BLaER1 treated with 17β-estradiol and CSF1 and Interleukin-3, amounts not matched to agents 10 nM and 100 nM (cell line): ENCODE data around the gene RBM48.
A peak's percentile ranks its signal among the peaks of the same experiment; 100 is the strongest.
"Not testable (repeated sequence)": the region's sequence is repeated elsewhere in the genome, so short reads cannot be mapped to it uniquely, and the experiment has no call there.

Experiments used
- H3K27ac ChIP-seq, 11 experiments: shearing (Covaris generic); formaldehyde crosslinking; 2 replicates each; pipeline ENCODE4 v1.8.1; 2022
- H3K27me3 ChIP-seq, 11 experiments: shearing (Covaris generic); formaldehyde crosslinking; 2 replicates each; pipeline ENCODE4 v1.8.1; 2022
- H3K36me3 ChIP-seq, 11 experiments: shearing (Covaris generic); formaldehyde crosslinking; 2 replicates each; pipeline ENCODE4 v1.8.1; 2022
- H3K4me1 ChIP-seq, 10 experiments: shearing (Covaris generic); formaldehyde crosslinking; 2 replicates each; pipeline ENCODE4 v1.8.1; 2022
- H3K4me2 ChIP-seq, 11 experiments: shearing (Covaris generic); formaldehyde crosslinking; 2 replicates each; pipeline ENCODE4 v1.8.1; 2022
- H3K4me3 ChIP-seq, 10 experiments: shearing (Covaris generic); formaldehyde crosslinking; 2 replicates each; pipeline ENCODE4 v1.8.1; 2022
- H3K9ac ChIP-seq, 11 experiments: shearing (Covaris generic); formaldehyde crosslinking; 2 replicates each; pipeline ENCODE4 v1.8.1; 2022
- H3K9me3 ChIP-seq, 11 experiments: shearing (Covaris generic); formaldehyde crosslinking; replicated peaks in 1 of 11; 2 replicates each; pipeline ENCODE4 v1.8.1; 2022
- H4K20me1 ChIP-seq, 11 experiments: shearing (Covaris generic); formaldehyde crosslinking; 2 replicates each; pipeline ENCODE4 v1.8.1; 2022
- Cebpa-rat ChIP-seq, 11 experiments: shearing (Covaris generic); IDR thresholded peaks; 2 replicates each; pipeline ENCODE4 v1.8.1; 2022

The RBM48 gene

DNA sequence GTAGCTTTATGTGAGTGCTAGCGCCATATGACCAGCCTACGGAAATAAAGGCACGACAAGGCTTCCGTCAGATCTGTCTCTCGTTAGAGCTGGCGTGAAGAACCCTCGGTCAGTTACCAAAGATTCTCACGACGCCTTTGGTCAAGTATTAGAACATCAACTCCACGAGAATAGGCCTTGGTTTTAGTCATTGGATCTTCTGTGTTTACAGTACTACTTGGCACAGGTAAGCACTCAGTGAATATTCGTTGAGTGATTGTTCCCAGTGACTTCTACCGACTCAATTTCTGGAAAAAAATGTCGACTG is 316 bp downstream of the RBM48 start:
- Histone ChIP-seq H3K27me3 (no peaks in the 10 kb centered on the region), H3K9me3 (no peaks in the 10 kb centered on the region), H3K27ac (peak overlapping the region; percentile 81 to 93 (median 90)), H4K20me1 (0 out of 22 replicates have a peak, but pooled peaks cover 0 to 5% (median 0%) of the 10 kb centered on the region in 11 experiments), H3K9ac (peak overlapping the region; percentile 82 to 93 (median 88)), H3K4me1 (peaks cover 16 to 29% (median 20%) of the 10 kb centered on the region in 10 experiments), H3K36me3 (peaks cover 35 to 45% (median 43%) of the 10 kb centered on the region in 11 experiments), H3K4me3 (peak overlapping the region; percentile 87 to 99 (median 96)), H3K4me2 (peak overlapping the region; percentile 73 to 94 (median 83))
- TF ChIP-seq Cebpa-rat (IDR thresholded peaks at IDR 0.05): no peak

DNA sequence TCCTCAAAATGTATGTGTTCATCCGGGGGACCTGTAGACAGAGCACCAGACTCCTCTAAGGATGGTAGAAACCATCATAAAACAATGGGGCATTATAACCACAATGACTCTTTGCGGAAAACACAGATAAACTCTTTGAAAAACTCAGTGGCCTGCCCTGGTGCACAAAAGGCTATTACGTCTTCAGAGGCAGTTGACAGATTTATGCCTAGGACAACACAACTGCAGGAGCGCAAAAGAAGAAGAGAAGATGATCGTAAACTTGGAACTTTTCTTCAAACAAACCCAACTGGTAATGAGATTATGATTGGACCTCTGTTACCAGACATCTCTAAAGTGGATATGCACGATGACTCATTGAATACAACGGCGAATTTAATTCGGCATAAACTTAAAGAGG is 6.0 kb downstream of the RBM48 start:
- H3K4me1 ChIP-seq: peaks cover 3 to 21% (median 11%) of the 10 kb centered on the region in 10 experiments; a peak in 19 of 20 replicates
- H3K9me3 ChIP-seq: no peaks in the 10 kb centered on the region
- H3K27me3 ChIP-seq: no peaks in the 10 kb centered on the region
- no peak overlapping the region for H3K27ac ChIP-seq
- H3K9ac ChIP-seq: peak overlapping the region in 1 of 11 experiments; percentile 39; a peak in 1 of 22 replicates
- peaks cover 88 to 100% (median 99%) of the 10 kb centered on the region in 11 experiments for H3K36me3 ChIP-seq
- peaks cover 0 to 25% (median 5%) of the 10 kb centered on the region in 11 experiments; a peak in 10 of 22 replicates for H4K20me1 ChIP-seq
- no peak overlapping the region for H3K4me2 ChIP-seq
- H3K4me3 ChIP-seq: no peak overlapping the region
- no peak for TF ChIP-seq Cebpa-rat (IDR thresholded peaks at IDR 0.05)

DNA sequence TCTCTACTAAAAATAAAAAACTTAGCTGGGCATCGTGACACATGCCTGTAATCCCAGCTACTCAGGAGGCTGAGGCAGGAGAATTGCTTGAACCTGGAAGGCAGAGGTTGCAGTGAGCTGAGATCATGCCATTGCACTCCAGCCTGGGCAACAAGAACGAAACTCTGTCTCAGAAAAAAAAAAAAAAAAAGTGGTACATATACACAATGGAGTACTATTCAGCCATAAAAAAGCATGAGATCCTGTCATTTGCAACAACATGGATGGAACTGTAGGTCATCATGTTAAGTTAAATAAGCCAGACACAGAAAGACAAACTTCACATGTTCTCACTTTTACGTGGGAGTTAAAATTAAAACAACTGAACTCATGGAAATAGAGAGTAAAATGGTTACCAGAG is 14.9 kb downstream of the RBM48 start:
- not testable (repeated sequence) for H3K4me2 ChIP-seq, H3K27ac ChIP-seq, H3K9ac ChIP-seq, H3K4me1 ChIP-seq, H4K20me1 ChIP-seq, H3K27me3 ChIP-seq, H3K4me3 ChIP-seq
- H3K36me3 ChIP-seq: peaks cover 6 to 17% (median 12%) of the 10 kb centered on the region in 11 experiments
- H3K9me3 ChIP-seq: peaks cover 6 to 38% (median 23%) of the 10 kb centered on the region in 11 experiments; a peak in 18 of 22 replicates

DNA sequence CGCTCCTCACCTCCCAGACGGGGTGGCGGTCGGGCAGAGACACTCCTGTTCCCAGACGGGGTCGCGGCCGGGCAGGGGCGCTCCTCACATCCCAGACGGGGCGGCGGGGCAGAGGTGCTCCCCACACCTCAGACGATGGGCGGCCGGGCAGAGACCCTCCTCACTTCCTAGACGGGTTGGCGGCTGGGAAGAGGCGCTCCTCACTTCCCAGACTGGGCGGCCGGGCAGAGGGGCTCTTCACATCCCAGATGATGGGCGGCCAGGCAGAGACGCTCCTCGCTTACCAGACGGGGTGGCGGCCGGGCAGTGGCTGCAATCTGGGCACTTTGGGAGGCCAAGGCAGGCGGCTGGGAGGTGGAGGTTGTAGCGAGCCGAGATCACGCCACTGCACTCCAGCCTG is 16.5 kb downstream of the RBM48 start:
- not testable (repeated sequence) for H3K4me2 ChIP-seq, H3K27ac ChIP-seq

DNA sequence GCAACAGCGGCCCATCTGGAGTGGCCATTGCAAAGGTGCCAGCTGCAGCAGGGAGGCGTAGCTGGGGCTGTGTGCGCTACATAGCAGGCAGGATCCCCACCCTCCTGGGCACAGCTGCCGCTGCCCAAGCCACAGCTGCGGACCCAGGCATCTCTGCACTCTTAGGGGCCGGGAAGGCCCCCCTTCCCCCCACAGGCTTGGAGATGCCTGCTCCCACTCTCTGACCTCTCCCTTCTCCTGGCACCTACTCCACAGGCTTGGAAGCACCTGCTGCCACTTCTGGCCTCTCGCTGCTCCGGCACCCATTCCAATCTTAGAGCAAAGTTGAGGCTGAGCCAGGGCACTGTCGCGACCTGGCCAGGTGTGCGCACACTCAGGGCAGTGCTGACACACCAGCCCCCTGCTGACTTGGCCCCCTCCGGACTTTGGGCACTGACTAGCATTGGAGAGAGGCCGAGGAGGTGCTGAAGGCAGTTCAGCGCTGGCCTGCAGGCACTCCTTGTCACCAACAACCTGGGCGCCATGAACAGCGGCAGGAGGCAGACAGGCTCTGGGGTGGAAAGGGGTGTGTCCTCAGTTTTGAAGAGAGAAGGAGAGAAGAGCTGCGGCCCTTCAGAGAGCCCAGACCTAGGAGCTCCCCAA is 18.4 kb downstream of the RBM48 start:
- H3K4me3 ChIP-seq: no peak overlapping the region
- TF ChIP-seq Cebpa-rat (IDR thresholded peaks at IDR 0.05): no peak
- no peak overlapping the region for H3K4me2 ChIP-seq
- no peak overlapping the region for H3K27ac ChIP-seq
- no peak overlapping the region for H3K9ac ChIP-seq
- no peaks in the 10 kb centered on the region for H3K36me3 ChIP-seq
- no peaks in the 10 kb centered on the region for H4K20me1 ChIP-seq
- no peaks in the 10 kb centered on the region for H3K4me1 ChIP-seq
- H3K27me3 ChIP-seq: no peaks in the 10 kb centered on the region
- H3K9me3 ChIP-seq: peaks cover 6 to 33% (median 23%) of the 10 kb centered on the region in 11 experiments; a peak in 17 of 22 replicates

More for the DNA sequence above, 16.5 kb downstream of the RBM48 start:
- H3K36me3 ChIP-seq, H3K9ac ChIP-seq, H3K27me3 ChIP-seq, H3K4me1 ChIP-seq, H4K20me1 ChIP-seq, H3K4me3 ChIP-seq: not testable (repeated sequence)
- H3K9me3 ChIP-seq: peaks cover 6 to 38% (median 23%) of the 10 kb centered on the region in 11 experiments; a peak in 18 of 22 replicates

DNA sequence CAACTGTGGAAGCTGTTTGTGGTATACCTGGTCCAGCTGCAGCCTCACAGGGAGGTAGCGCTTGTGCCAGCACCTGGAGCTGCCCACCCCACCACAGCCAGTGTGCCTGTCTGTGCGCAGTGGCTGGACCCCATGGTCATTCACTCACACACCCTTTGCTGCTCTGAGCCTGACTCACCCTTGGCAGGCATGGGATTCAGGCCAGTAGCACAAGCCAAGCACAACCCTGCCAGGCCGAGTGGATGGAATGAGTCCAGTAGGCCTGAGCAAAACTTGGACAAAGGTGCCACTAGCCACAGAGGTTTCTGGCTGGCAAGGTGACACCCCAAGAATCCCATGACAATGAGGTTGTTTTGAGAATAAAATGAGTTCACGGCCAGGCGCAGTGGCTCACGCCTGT is 19.0 kb downstream of the RBM48 start:
- Histone ChIP-seq H4K20me1 (no peaks in the 10 kb centered on the region), H3K4me2 (no peak overlapping the region), H3K9me3 (peaks cover 6 to 31% (median 21%) of the 10 kb centered on the region in 11 experiments; a peak in 17 of 22 replicates), H3K4me1 (no peaks in the 10 kb centered on the region), H3K9ac (no peak overlapping the region), H3K4me3 (no peak overlapping the region), H3K27ac (no peak overlapping the region), H3K36me3 (no peaks in the 10 kb centered on the region), H3K27me3 (no peaks in the 10 kb centered on the region)
- no peak for TF ChIP-seq Cebpa-rat (IDR thresholded peaks at IDR 0.05)

DNA sequence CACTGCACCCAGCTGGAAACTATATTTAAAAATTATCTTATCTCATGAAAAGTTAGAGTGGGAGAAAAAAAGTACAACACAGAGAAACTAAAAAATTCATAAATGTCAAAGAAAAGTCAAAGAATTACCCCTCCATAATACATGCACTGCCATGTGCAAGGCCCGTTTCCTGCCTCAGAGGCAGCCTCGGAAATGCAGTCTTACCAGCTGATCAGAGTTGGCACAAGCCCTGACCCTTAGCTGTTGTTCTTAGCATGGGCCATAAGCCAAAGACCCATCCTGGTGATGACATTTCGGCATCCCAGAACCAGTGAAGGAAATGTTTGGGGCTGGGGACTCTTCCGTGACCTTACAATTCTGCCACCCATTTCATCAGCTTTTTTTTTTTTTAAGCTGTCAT is 21.6 kb downstream of the RBM48 start:
- no peak for TF ChIP-seq Cebpa-rat (IDR thresholded peaks at IDR 0.05)
- no peak overlapping the region for H3K9ac ChIP-seq
- no peak overlapping the region for H3K27ac ChIP-seq
- no peaks in the 10 kb centered on the region for H3K4me1 ChIP-seq
- H3K27me3 ChIP-seq: no peaks in the 10 kb centered on the region
- H3K4me3 ChIP-seq: no peak overlapping the region
- no peaks in the 10 kb centered on the region for H4K20me1 ChIP-seq
- peaks cover under 1 to 13% (median 6%) of the 10 kb centered on the region in 11 experiments; a peak in 15 of 22 replicates for H3K9me3 ChIP-seq
- no peaks in the 10 kb centered on the region for H3K36me3 ChIP-seq
- no peak overlapping the region for H3K4me2 ChIP-seq

DNA sequence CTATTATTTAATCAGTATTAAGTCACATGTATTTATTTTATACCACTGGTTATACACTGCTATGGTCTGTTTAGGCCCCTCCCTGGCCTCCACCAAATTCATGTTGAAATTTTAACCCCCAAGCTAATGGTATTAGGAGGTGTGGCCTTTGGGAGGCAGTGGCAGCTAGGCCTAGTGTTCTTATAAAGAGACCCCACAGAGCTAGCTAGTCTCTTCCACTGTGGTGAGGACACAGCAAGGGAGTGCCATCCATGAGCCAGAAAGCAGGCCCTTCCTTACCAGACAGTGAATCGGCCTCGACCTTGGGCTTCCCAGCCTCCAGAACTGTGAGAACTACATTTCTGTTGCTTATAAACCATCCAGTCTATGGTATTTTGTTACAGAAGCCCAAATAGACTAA is 28.7 kb downstream of the RBM48 start:
- Histone ChIP-seq H3K4me1 (no peaks in the 10 kb centered on the region), H3K27ac (no peak overlapping the region), H3K27me3 (no peaks in the 10 kb centered on the region), H3K4me2 (no peak overlapping the region), H3K4me3 (no peak overlapping the region), H3K9ac (no peak overlapping the region), H3K36me3 (peaks cover 36 to 47% (median 40%) of the 10 kb centered on the region in 11 experiments), H4K20me1 (no peaks in the 10 kb centered on the region; a peak in 1 of 22 replicates), H3K9me3 (no peaks in the 10 kb centered on the region)
- no peak for TF ChIP-seq Cebpa-rat (IDR thresholded peaks at IDR 0.05)

DNA sequence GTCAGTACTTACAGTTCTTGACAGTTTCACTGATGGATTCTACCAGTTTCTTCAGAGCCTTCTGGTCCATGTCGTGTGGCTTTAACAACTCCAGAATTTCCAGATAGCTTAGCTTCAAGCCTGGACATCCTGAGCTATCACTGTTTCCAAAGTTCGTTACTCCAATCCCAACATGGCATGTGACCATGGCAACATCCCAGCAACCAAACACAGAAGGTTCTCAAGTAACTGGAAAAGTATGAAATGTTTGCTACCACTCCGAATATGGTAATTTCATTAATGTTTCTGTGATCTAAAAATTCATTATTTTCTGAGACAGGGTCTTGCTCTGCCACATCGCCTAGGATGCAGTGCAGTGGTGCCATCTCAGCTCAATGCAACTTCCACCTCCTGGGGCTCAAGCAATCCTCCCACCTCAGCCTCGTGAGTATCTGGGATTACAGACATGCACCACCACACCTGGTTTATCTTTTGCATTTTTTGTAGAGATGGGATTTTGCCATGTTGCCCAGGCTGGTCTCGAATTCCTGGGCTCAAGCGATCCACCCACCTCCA is 29.3 kb downstream of the RBM48 start:
- no peaks in the 10 kb centered on the region for H3K4me1 ChIP-seq
- no peak overlapping the region for H3K27ac ChIP-seq
- H3K9ac ChIP-seq: no peak overlapping the region
- peaks cover 43 to 53% (median 46%) of the 10 kb centered on the region in 11 experiments for H3K36me3 ChIP-seq
- no peak overlapping the region for H3K4me3 ChIP-seq
- TF ChIP-seq Cebpa-rat (IDR thresholded peaks at IDR 0.05): no peak
- H3K9me3 ChIP-seq: no peaks in the 10 kb centered on the region
- no peak overlapping the region for H3K4me2 ChIP-seq
- no peaks in the 10 kb centered on the region for H3K27me3 ChIP-seq
- no peaks in the 10 kb centered on the region; a peak in 1 of 22 replicates for H4K20me1 ChIP-seq

DNA sequence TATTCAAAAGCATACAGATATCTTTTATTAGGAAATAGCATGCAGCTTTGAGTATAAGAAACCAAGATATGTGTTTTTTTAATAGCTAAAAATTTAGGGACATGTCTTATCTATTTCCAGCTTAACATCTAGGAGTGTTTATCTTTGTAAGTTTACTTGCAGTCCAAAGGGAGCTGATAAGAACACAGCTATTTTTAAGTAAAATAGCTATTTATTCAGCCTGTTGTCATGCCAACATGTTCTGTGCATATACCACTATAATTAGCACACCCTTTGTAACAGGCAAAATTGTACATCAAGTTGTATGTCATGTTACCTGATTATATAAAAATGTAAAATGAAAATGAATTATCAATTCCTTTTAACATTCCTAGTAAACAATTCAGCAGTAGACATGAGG is 32.0 kb downstream of the RBM48 start:
- peaks cover 65 to 80% (median 73%) of the 10 kb centered on the region in 11 experiments for H3K36me3 ChIP-seq
- no peak for TF ChIP-seq Cebpa-rat (IDR thresholded peaks at IDR 0.05)

More for the DNA sequence above, 32.0 kb downstream of the RBM48 start:
- Histone ChIP-seq H3K27ac (no peak overlapping the region), H3K4me3 (no peak overlapping the region), H3K9ac (no peak overlapping the region), H3K4me1 (no peaks in the 10 kb centered on the region), H3K4me2 (no peak overlapping the region), H3K27me3 (no peaks in the 10 kb centered on the region), H3K9me3 (no peaks in the 10 kb centered on the region), H4K20me1 (peaks cover 0 to 7% (median 0%) of the 10 kb centered on the region in 11 experiments; a peak in 1 of 22 replicates)
